Neural cell (in vitro differentiated cells): ENCODE measurements around the gene RAD51AP2. TPM values are rescaled to one million over a fixed set of nuclear protein-coding genes. Genes with fewer than 3 reads are reported as not detected.
A peak's percentile ranks its signal among the peaks of the same experiment; 100 is the strongest.

ENCODE experiments used
- H2AFZ ChIP-seq: fragments of 200-600, 300-800 bp; sonication (generic), shearing (Covaris generic); 2 replicates; pipeline ENCODE4 v1.6.0; 2014; ENCODE audit warnings: low read depth, mild to moderate bottlenecking, antibody characterized with exemption, low read length, moderate library complexity
- H3F3A ChIP-seq: fragments of 200-600 bp; shearing (Covaris generic); 2 replicates; pipeline ENCODE4 v1.6.1; 2016; ENCODE audit warnings: mild to moderate bottlenecking, moderate library complexity, mixed read lengths, antibody characterized with exemption, low read length; ENCODE audit not compliant: insufficient read depth, poor library complexity, severe bottlenecking
- H3K27ac ChIP-seq: fragments of 200-600, 300-800 bp; sonication (generic), shearing (Covaris generic); 2 replicates; pipeline ENCODE4 v1.5.1; 2014; ENCODE audit warnings: mild to moderate bottlenecking, low read length, moderate library complexity
- H3K27me3 ChIP-seq: fragments of 300-800, 200-600 bp; sonication (generic), shearing (Covaris generic); 2 replicates; pipeline ENCODE4 v1.6.0; 2014; ENCODE audit warnings: mild to moderate bottlenecking, low read depth, low read length, moderate library complexity; ENCODE audit not compliant: insufficient read depth
- H3K36me3 ChIP-seq: fragments of 300-800, 200-600 bp; sonication (generic), shearing (Covaris generic); 2 replicates; pipeline ENCODE4 v1.5.1; 2014; ENCODE audit warnings: mild to moderate bottlenecking, antibody characterized with exemption, low read length, moderate library complexity; ENCODE audit not compliant: insufficient read depth
- H3K4me2 ChIP-seq: fragments of 300-800, 200-600 bp; sonication (generic), shearing (Covaris generic); 2 replicates; pipeline ENCODE4 v1.6.0; 2014; ENCODE audit warnings: mild to moderate bottlenecking, low read length
- H3K4me3 ChIP-seq: fragments of 300-800, 200-600 bp; sonication (generic), shearing (Covaris generic); 2 replicates; pipeline ENCODE4 v1.5.1; 2014; ENCODE audit warnings: mild to moderate bottlenecking, low read length, moderate library complexity
- H3K79me2 ChIP-seq: fragments of 200-600 bp; shearing (Covaris generic); replicated peaks from 2 replicates; pipeline ENCODE4 v1.6.0; 2014; ENCODE audit warnings: mild to moderate bottlenecking, low read length, moderate library complexity; ENCODE audit not compliant: insufficient read depth
- H3K9ac ChIP-seq: fragments of 300-800, 200-600 bp; sonication (generic), shearing (Covaris generic); 2 replicates; pipeline ENCODE4 v1.6.1; 2016; ENCODE audit warnings: mild to moderate bottlenecking, low read length, mixed read lengths
- H3K9me2 ChIP-seq: fragments of 200-600 bp; shearing (Covaris generic); 2 replicates; pipeline ENCODE4 v1.6.1; 2016; ENCODE audit warnings: mild to moderate bottlenecking, low read length, mixed read lengths; ENCODE audit not compliant: insufficient read depth
- H3K9me3 ChIP-seq: fragments of 200-600, 300-800 bp; sonication (generic), shearing (Covaris generic); 2 replicates; pipeline ENCODE4 v1.6.1; 2016; ENCODE audit warnings: mild to moderate bottlenecking, mixed run types, low read length, moderate library complexity, mixed read lengths
- H4K20me1 ChIP-seq: fragments of 200-600 bp; shearing (Covaris generic); 2 replicates; pipeline ENCODE4 v1.6.1; 2016; ENCODE audit warnings: mild to moderate bottlenecking, mixed run types; ENCODE audit not compliant: insufficient read depth
- EP300 ChIP-seq: fragments of 450-650 bp; conservative IDR thresholded peaks from 2 replicates; pipeline ENCODE4 v1.6.1; 2014; ENCODE audit warnings: antibody characterized with exemption, mild to moderate bottlenecking, moderate library complexity; ENCODE audit not compliant: poor library complexity, severe bottlenecking
- EZH2 ChIP-seq: fragments of 200-600, 300-800 bp; shearing (Covaris generic), sonication (generic); IDR thresholded peaks from 2 replicates; pipeline ENCODE4 v1.6.1; 2014; ENCODE audit warnings: antibody characterized with exemption, low read length, borderline replicate concordance, mild to moderate bottlenecking; ENCODE audit not compliant: insufficient read depth, poor library complexity, severe bottlenecking
- MXI1 ChIP-seq: fragments of 450-650 bp; conservative IDR thresholded peaks from 2 replicates; pipeline ENCODE4 v1.6.1; 2014; ENCODE audit warnings: antibody characterized with exemption, mild to moderate bottlenecking; ENCODE audit not compliant: poor library complexity, severe bottlenecking
- POLR2AphosphoS5 ChIP-seq: IDR thresholded peaks from 2 replicates; pipeline ENCODE4 v1.6.1; 2012
- RAD21 ChIP-seq: fragments of 450-650 bp; conservative IDR thresholded peaks from 2 replicates; pipeline ENCODE4 v1.6.1; 2014; ENCODE audit warnings: antibody characterized with exemption, mild to moderate bottlenecking, moderate library complexity
- SMC3 ChIP-seq: fragments of 450-650 bp; conservative IDR thresholded peaks from 2 replicates; pipeline ENCODE4 v1.6.1; 2014; ENCODE audit warnings: antibody characterized with exemption, mild to moderate bottlenecking, moderate library complexity; ENCODE audit not compliant: poor library complexity
- TAF1 ChIP-seq: IDR thresholded peaks from 2 replicates; pipeline ENCODE4 v1.6.1; 2012; ENCODE audit warnings: low read depth
- polyA plus RNA-seq: library from polyadenylated mRNA; depleted of rRNA; stranded (reverse); fragments of >200 nt; gene quantifications from 2 replicates; pipeline ENCODE4 v1.2.3, GENCODE V29; 2014
- TF ChIP-seq, protein P1 (sequence below): fragments of 450-650 bp; IDR thresholded peaks from 2 replicates; pipeline ENCODE4 v1.5.1; 2014; ENCODE audit warnings: antibody characterized with exemption, mild to moderate bottlenecking, moderate library complexity; ENCODE audit not compliant: poor library complexity, severe bottlenecking
- TF ChIP-seq, protein P2 (sequence below): IDR thresholded peaks from 2 replicates; pipeline ENCODE4 v1.6.1; 2012; ENCODE audit warnings: borderline replicate concordance

RAD51AP2 gene
- polyA plus RNA-seq, 1 donor from 2014 or later, result 0.54 TPM

GRCh38 chr2:17470855-17471641 is 47.2 kb downstream of the RAD51AP2 start:
- peak; percentile 32 for TF ChIP-seq SMC3
- TF ChIP-seq EZH2, result no peak
- no peak for TF ChIP-seq MXI1
- TF ChIP-seq TAF1, result no peak
- TF ChIP-seq, protein P1, sequence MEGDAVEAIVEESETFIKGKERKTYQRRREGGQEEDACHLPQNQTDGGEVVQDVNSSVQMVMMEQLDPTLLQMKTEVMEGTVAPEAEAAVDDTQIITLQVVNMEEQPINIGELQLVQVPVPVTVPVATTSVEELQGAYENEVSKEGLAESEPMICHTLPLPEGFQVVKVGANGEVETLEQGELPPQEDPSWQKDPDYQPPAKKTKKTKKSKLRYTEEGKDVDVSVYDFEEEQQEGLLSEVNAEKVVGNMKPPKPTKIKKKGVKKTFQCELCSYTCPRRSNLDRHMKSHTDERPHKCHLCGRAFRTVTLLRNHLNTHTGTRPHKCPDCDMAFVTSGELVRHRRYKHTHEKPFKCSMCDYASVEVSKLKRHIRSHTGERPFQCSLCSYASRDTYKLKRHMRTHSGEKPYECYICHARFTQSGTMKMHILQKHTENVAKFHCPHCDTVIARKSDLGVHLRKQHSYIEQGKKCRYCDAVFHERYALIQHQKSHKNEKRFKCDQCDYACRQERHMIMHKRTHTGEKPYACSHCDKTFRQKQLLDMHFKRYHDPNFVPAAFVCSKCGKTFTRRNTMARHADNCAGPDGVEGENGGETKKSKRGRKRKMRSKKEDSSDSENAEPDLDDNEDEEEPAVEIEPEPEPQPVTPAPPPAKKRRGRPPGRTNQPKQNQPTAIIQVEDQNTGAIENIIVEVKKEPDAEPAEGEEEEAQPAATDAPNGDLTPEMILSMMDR, result peak; percentile 32
- TF ChIP-seq, protein P2, sequence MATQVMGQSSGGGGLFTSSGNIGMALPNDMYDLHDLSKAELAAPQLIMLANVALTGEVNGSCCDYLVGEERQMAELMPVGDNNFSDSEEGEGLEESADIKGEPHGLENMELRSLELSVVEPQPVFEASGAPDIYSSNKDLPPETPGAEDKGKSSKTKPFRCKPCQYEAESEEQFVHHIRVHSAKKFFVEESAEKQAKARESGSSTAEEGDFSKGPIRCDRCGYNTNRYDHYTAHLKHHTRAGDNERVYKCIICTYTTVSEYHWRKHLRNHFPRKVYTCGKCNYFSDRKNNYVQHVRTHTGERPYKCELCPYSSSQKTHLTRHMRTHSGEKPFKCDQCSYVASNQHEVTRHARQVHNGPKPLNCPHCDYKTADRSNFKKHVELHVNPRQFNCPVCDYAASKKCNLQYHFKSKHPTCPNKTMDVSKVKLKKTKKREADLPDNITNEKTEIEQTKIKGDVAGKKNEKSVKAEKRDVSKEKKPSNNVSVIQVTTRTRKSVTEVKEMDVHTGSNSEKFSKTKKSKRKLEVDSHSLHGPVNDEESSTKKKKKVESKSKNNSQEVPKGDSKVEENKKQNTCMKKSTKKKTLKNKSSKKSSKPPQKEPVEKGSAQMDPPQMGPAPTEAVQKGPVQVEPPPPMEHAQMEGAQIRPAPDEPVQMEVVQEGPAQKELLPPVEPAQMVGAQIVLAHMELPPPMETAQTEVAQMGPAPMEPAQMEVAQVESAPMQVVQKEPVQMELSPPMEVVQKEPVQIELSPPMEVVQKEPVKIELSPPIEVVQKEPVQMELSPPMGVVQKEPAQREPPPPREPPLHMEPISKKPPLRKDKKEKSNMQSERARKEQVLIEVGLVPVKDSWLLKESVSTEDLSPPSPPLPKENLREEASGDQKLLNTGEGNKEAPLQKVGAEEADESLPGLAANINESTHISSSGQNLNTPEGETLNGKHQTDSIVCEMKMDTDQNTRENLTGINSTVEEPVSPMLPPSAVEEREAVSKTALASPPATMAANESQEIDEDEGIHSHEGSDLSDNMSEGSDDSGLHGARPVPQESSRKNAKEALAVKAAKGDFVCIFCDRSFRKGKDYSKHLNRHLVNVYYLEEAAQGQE, result no peak
- no peak for TF ChIP-seq POLR2AphosphoS5
- TF ChIP-seq EP300, result no peak
- TF ChIP-seq RAD21, result no peak
- H3K4me2 ChIP-seq, result no peak overlapping the region
- H3K9me2 ChIP-seq, result no peaks in the 10 kb centered on the region
- H3K36me3 ChIP-seq, result no peaks in the 10 kb centered on the region
- no peaks in the 10 kb centered on the region for H4K20me1 ChIP-seq
- no peak overlapping the region for H3K27ac ChIP-seq
- H3F3A ChIP-seq, result no peaks in the 10 kb centered on the region
- no peak overlapping the region for H3K9ac ChIP-seq
- no peaks in the 10 kb centered on the region for H3K9me3 ChIP-seq
- no peaks in the 10 kb centered on the region for H3K79me2 ChIP-seq
- no peak overlapping the region for H3K4me3 ChIP-seq
- H2AFZ ChIP-seq, result no peak overlapping the region
- H3K27me3 ChIP-seq, result no peaks in the 10 kb centered on the region

DNA sequence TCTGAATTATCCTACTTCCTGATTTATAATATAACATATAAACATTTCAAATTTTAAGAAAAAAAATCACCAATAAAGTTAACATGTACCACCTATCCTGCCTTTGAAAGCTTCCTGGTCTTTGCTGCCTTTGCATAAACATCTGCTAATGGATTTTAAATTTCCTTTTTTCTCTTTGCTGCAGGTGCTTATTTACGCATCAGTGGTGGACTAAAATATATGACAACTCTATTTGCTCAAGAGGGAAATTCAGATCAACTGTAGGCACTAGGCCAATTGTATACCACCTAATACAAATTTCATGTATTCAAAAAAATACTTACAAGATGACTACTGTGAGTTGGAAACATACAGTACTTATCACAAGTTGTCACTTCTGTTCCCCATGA is 57.2 kb downstream of the RAD51AP2 start:
- H4K20me1 ChIP-seq, result no peaks in the 10 kb centered on the region
- H3F3A ChIP-seq, result no peaks in the 10 kb centered on the region
- H3K27me3 ChIP-seq, result no peaks in the 10 kb centered on the region
- H2AFZ ChIP-seq, result no peak overlapping the region
- no peaks in the 10 kb centered on the region for H3K79me2 ChIP-seq
- H3K4me2 ChIP-seq, result no peak overlapping the region
- no peaks in the 10 kb centered on the region for H3K9me2 ChIP-seq
- H3K36me3 ChIP-seq, result no peaks in the 10 kb centered on the region
- no peak overlapping the region for H3K9ac ChIP-seq
- H3K4me3 ChIP-seq, result no peak overlapping the region
- no peak overlapping the region for H3K27ac ChIP-seq
- no peaks in the 10 kb centered on the region for H3K9me3 ChIP-seq
- TF ChIP-seq, protein P2, result no peak
- TF ChIP-seq SMC3, result no peak
- no peak for TF ChIP-seq TAF1
- TF ChIP-seq RAD21, result no peak
- TF ChIP-seq POLR2AphosphoS5, result no peak
- no peak for TF ChIP-seq EP300
- TF ChIP-seq, protein P1, result no peak
- TF ChIP-seq MXI1, result no peak
- TF ChIP-seq EZH2, result no peak
